Measurements from ENCODE around the gene KRT6B.

KRT6B gene

DNA sequence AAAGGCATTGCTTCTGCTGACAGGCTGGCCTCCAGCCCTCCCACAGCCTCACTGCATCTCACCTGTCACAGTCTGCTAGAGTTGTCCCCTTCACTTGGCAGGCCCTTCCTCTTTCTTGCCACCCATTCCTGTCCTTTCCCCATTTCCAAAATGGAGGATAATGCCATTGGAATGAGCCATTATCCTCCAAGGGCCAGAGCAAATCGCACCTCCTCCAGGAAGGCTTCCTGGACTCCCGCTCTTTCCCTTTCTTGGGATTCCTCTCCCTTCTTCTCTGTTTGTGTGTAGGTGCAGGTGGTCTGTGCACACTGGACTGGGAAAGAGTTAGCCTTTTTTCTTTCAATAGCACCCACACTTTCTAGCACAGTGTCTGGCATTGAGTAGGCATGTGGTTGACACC lies 49.6 kb downstream of the KRT6B start:
- no peaks in the 10 kb centered on the region for H3K9me3 ChIP-seq (replicated peaks; ENCODE audit: insufficient read depth, low read length)
- TF ChIP-seq EZH2phosphoT487 (IDR thresholded peaks at IDR 0.05; ENCODE audit: low read length) (no peak), CTCF (IDR thresholded peaks at IDR 0.05; ENCODE audit: low read length) (no peak), EZH2 (optimal IDR thresholded peaks at IDR 0.05; ENCODE audit: low read depth, low read length) (no peak)
- H2AFZ ChIP-seq (ENCODE audit: low read length), result no peak overlapping the region
- H3F3A ChIP-seq (ENCODE audit: insufficient read depth, low read length), result no peaks in the 10 kb centered on the region
- H4K20me1 ChIP-seq (ENCODE audit: insufficient read depth, low read length), result no peaks in the 10 kb centered on the region
- H3K4me3 ChIP-seq (ENCODE audit: low read length), result no peak overlapping the region
- peaks cover 80% of the 10 kb centered on the region for H3K27me3 ChIP-seq (replicated peaks; ENCODE audit: insufficient read depth, low read length)
- H3K9me2 ChIP-seq (replicated peaks; ENCODE audit: insufficient read depth, low read length), result no peaks in the 10 kb centered on the region
- no peaks in the 10 kb centered on the region for H3K4me1 ChIP-seq (ENCODE audit: low read length)
- no peak for DNase-seq
- H3K27ac ChIP-seq (ENCODE audit: low read length), result no peak overlapping the region
- H3K9ac ChIP-seq (ENCODE audit: low read length), result no peak overlapping the region
- no peaks in the 10 kb centered on the region for H3K36me3 ChIP-seq (replicated peaks; ENCODE audit: insufficient read depth, low read length)
- no peak overlapping the region for H3K4me2 ChIP-seq (ENCODE audit: low read depth, low read length)
- H3K79me2 ChIP-seq (ENCODE audit: low read length), result no peaks in the 10 kb centered on the region

DNA sequence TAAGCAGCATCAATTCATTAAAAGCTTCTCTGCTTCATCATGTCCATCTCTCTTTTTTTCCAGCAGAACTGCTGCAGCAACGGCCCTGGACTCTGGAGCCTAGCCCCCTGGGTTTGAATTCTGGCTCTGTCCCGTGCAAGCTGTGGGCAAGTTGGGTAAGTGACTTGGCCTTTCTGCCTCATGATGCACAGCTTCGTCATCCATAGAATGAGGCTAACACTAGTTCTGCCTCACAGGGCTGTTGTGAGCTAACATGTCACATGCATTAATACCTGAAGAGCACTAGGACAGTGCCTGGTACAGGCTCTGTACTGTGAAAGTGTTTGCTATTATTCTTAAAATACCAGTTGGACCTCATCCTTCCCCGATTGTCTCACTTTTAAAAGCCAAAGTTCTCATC lies 50.0 kb downstream of the KRT6B start:
- no peak overlapping the region for H3K27ac ChIP-seq (ENCODE audit: low read length)
- no peaks in the 10 kb centered on the region for H3K36me3 ChIP-seq (replicated peaks; ENCODE audit: insufficient read depth, low read length)
- H2AFZ ChIP-seq (ENCODE audit: low read length), result no peak overlapping the region
- H4K20me1 ChIP-seq (ENCODE audit: insufficient read depth, low read length), result no peaks in the 10 kb centered on the region
- H3K4me1 ChIP-seq (ENCODE audit: low read length), result no peaks in the 10 kb centered on the region
- no peak overlapping the region for H3K4me2 ChIP-seq (ENCODE audit: low read depth, low read length)
- H3K4me3 ChIP-seq (ENCODE audit: low read length), result no peak overlapping the region
- DNase-seq, result no peak
- no peak overlapping the region for H3K9ac ChIP-seq (ENCODE audit: low read length)
- H3K9me2 ChIP-seq (replicated peaks; ENCODE audit: insufficient read depth, low read length), result no peaks in the 10 kb centered on the region
- H3F3A ChIP-seq (ENCODE audit: insufficient read depth, low read length), result no peaks in the 10 kb centered on the region
- H3K27me3 ChIP-seq (replicated peaks; ENCODE audit: insufficient read depth, low read length), result peaks cover 80% of the 10 kb centered on the region
- TF ChIP-seq EZH2phosphoT487 (IDR thresholded peaks at IDR 0.05; ENCODE audit: low read length) (no peak), CTCF (IDR thresholded peaks at IDR 0.05; ENCODE audit: low read length) (no peak), EZH2 (optimal IDR thresholded peaks at IDR 0.05; ENCODE audit: low read depth, low read length) (no peak)
- no peaks in the 10 kb centered on the region for H3K9me3 ChIP-seq (replicated peaks; ENCODE audit: insufficient read depth, low read length)
- H3K79me2 ChIP-seq (ENCODE audit: low read length), result no peaks in the 10 kb centered on the region

DNA sequence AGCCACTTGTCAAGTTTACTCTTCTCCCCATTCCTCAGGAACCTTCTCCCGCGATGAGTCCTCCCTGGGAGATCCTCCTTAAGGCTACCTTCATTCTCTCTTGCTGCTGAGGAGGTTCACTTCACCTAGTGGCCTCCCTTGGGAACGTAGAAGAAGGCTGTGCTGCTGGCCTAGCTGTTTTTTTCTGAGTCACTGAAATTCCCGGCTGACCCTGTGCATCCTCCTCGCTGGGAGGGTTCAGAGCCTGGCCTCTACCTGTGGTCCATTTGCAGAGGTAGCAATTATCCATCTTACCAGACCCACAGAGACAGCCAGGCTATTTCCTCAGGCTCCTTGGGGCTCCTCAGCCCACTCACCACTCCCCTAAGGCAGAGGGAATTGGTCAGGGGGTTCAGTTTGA lies 50.4 kb downstream of the KRT6B start:
- no peaks in the 10 kb centered on the region for H3K79me2 ChIP-seq (ENCODE audit: low read length)
- peaks cover 80% of the 10 kb centered on the region for H3K27me3 ChIP-seq (replicated peaks; ENCODE audit: insufficient read depth, low read length)
- TF ChIP-seq CTCF (IDR thresholded peaks at IDR 0.05; ENCODE audit: low read length) (no peak), EZH2 (optimal IDR thresholded peaks at IDR 0.05; ENCODE audit: low read depth, low read length) (no peak), EZH2phosphoT487 (IDR thresholded peaks at IDR 0.05; ENCODE audit: low read length) (no peak)

More for the DNA sequence above, 50.4 kb downstream of the KRT6B start:
- H3K4me2 ChIP-seq (ENCODE audit: low read depth, low read length), result no peak overlapping the region
- H3K9me3 ChIP-seq (replicated peaks; ENCODE audit: insufficient read depth, low read length), result no peaks in the 10 kb centered on the region
- no peak overlapping the region for H3K4me3 ChIP-seq (ENCODE audit: low read length)
- no peak overlapping the region for H3K27ac ChIP-seq (ENCODE audit: low read length)
- H3F3A ChIP-seq (ENCODE audit: insufficient read depth, low read length), result no peaks in the 10 kb centered on the region
- no peaks in the 10 kb centered on the region for H4K20me1 ChIP-seq (ENCODE audit: insufficient read depth, low read length)
- no peak overlapping the region for H2AFZ ChIP-seq (ENCODE audit: low read length)
- no peaks in the 10 kb centered on the region for H3K36me3 ChIP-seq (replicated peaks; ENCODE audit: insufficient read depth, low read length)
- no peaks in the 10 kb centered on the region for H3K4me1 ChIP-seq (ENCODE audit: low read length)
- no peak overlapping the region for H3K9ac ChIP-seq (ENCODE audit: low read length)
- DNase-seq, result no peak
- no peaks in the 10 kb centered on the region for H3K9me2 ChIP-seq (replicated peaks; ENCODE audit: insufficient read depth, low read length)

Measured in MM.1S (cell line).